DOHH2 (cell line): ENCODE measurements around the gene PHF23.

Experiments used
- H3F3A ChIP-seq: fragments of 200-600 bp; sonication (generic), shearing (Covaris generic); 2 replicates; pipeline ENCODE4 v1.6.0; 2016; ENCODE audit warnings: antibody characterized with exemption, mild to moderate bottlenecking; ENCODE audit not compliant: control insufficient read depth, insufficient read depth
- H3K27ac ChIP-seq: fragments of 200-600 bp; sonication (generic); 2 replicates; pipeline ENCODE4 v1.5.1; 2014; ENCODE audit warnings: low read depth, mild to moderate bottlenecking, low read length, moderate library complexity
- H3K27me3 ChIP-seq: fragments of 200-600 bp; sonication (generic); 2 replicates; pipeline ENCODE4 v1.6.1; 2014; ENCODE audit warnings: mild to moderate bottlenecking, low read length, mixed read lengths; ENCODE audit not compliant: control insufficient read depth
- H3K36me3 ChIP-seq: fragments of 200-600 bp; sonication (generic); 2 replicates; pipeline ENCODE4 v1.6.1; 2014; ENCODE audit warnings: mild to moderate bottlenecking, low read length, moderate library complexity, mixed read lengths; ENCODE audit not compliant: control insufficient read depth
- H3K4me1 ChIP-seq: fragments of 200-600 bp; sonication (generic); 2 replicates; pipeline ENCODE4 v1.6.1; 2014; ENCODE audit warnings: mild to moderate bottlenecking, low read length, mixed read lengths; ENCODE audit not compliant: control insufficient read depth
- H3K4me2 ChIP-seq: fragments of 200-600 bp; sonication (generic); 2 replicates; pipeline ENCODE4 v1.6.0; 2014; ENCODE audit warnings: mild to moderate bottlenecking, low read length, moderate library complexity
- H3K4me3 ChIP-seq: fragments of 200-600 bp; sonication (generic); 2 replicates; pipeline ENCODE4 v1.5.1; 2014; ENCODE audit warnings: mild to moderate bottlenecking, low read length, mixed read lengths
- H3K79me2 ChIP-seq: fragments of 200-600 bp; sonication (generic); 2 replicates; pipeline ENCODE4 v1.6.1; 2014; ENCODE audit warnings: mild to moderate bottlenecking, low read length, mixed read lengths; ENCODE audit not compliant: control insufficient read depth
- H3K9me2 ChIP-seq: fragments of 200-600 bp; sonication (generic); replicated peaks from 2 replicates; pipeline ENCODE4 v1.6.1; 2014; ENCODE audit warnings: mild to moderate bottlenecking, low read length, mixed read lengths; ENCODE audit not compliant: control insufficient read depth
- H3K9me3 ChIP-seq: fragments of 200-600 bp; sonication (generic); 2 replicates; pipeline ENCODE4 v1.6.1; 2014; ENCODE audit warnings: antibody characterized with exemption, low read length, mixed read lengths; ENCODE audit not compliant: control insufficient read depth, insufficient read depth
- H4K20me1 ChIP-seq: fragments of 200-600 bp; sonication (generic); 2 replicates; pipeline ENCODE4 v1.6.0; 2014; ENCODE audit warnings: low read depth, mild to moderate bottlenecking, antibody characterized with exemption, low read length, moderate library complexity; ENCODE audit not compliant: control insufficient read depth, insufficient read depth
- EZH2phosphoT487 ChIP-seq: fragments of 200-600 bp; sonication (generic); IDR thresholded peaks from 2 replicates; pipeline ENCODE4 v1.6.1; 2017; ENCODE audit warnings: borderline replicate concordance, mild to moderate bottlenecking, antibody characterized with exemption, low read length, moderate library complexity, mixed read lengths
- TF ChIP-seq, protein P1 (sequence below): fragments of 200-600 bp; sonication (generic); IDR thresholded peaks from one replicate; pipeline ENCODE4 v1.5.1; 2014; ENCODE audit warnings: antibody characterized with exemption, mild to moderate bottlenecking, low read depth, low read length; ENCODE audit not compliant: poor library complexity, severe bottlenecking

PHF23 gene

GRCh38 chr17:7222093-7222971, 16.9 kb downstream of the PHF23 start:
- no peak for TF ChIP-seq EZH2phosphoT487
- TF ChIP-seq, protein P1, sequence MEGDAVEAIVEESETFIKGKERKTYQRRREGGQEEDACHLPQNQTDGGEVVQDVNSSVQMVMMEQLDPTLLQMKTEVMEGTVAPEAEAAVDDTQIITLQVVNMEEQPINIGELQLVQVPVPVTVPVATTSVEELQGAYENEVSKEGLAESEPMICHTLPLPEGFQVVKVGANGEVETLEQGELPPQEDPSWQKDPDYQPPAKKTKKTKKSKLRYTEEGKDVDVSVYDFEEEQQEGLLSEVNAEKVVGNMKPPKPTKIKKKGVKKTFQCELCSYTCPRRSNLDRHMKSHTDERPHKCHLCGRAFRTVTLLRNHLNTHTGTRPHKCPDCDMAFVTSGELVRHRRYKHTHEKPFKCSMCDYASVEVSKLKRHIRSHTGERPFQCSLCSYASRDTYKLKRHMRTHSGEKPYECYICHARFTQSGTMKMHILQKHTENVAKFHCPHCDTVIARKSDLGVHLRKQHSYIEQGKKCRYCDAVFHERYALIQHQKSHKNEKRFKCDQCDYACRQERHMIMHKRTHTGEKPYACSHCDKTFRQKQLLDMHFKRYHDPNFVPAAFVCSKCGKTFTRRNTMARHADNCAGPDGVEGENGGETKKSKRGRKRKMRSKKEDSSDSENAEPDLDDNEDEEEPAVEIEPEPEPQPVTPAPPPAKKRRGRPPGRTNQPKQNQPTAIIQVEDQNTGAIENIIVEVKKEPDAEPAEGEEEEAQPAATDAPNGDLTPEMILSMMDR = no peak
- Histone ChIP-seq H3K4me2 (no peak overlapping the region), H3K9me2 (no peaks in the 10 kb centered on the region), H3F3A (peaks cover 17% of the 10 kb centered on the region), H3K27me3 (no peaks in the 10 kb centered on the region), H3K36me3 (peaks cover 64% of the 10 kb centered on the region), H3K79me2 (peaks cover 9% of the 10 kb centered on the region), H3K4me3 (no peak overlapping the region), H3K27ac (no peak overlapping the region), H3K9me3 (no peaks in the 10 kb centered on the region), H3K4me1 (peaks cover 36% of the 10 kb centered on the region), H4K20me1 (peaks cover 5% of the 10 kb centered on the region; the same call in 1 of the 2 replicates)

DNA sequence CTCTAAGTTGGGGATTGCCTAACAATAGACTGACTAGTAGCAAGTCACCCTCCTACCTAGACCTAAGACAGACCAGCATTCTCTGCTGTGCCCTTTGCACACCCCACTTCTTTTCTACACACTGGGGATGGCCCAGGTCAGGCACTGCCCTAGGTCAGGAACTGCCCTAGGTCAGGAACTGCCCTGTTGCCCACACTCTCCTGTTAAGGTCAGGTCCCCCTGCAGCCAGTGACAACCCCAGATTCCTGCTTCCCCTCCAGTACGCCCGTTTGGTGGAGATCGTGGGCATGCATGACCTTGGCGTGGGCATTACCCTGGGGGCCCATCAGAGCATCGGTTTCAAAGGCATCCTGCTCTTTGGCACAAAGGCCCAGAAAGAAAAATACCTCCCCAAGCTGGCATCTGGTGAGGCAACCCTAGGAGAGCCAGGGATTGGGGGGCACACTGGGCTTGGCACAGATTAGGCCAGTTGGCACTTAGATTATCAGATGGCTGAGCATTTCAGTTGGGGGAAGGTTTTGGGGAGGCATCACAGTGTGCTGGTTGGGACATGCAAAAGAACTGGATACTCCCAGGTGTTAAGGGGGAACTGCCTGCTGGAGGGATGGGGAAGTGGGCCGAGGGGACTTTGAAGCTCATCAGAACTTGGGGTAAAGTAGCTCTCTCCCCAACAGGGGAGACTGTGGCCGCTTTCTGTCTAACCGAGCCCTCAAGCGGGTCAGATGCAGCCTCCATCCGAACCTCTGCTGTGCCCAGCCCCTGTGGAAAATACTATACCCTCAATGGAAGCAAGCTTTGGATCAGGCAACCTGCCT, 17.8 kb downstream of the PHF23 start:
- Histone ChIP-seq H3K4me2 (peak overlapping the region; percentile 82; the same call in 1 of the 2 replicates), H3K9me3 (no peaks in the 10 kb centered on the region), H3K27me3 (no peaks in the 10 kb centered on the region), H3K36me3 (peaks cover 55% of the 10 kb centered on the region), H3K4me1 (peaks cover 42% of the 10 kb centered on the region), H3K4me3 (no peak overlapping the region), H4K20me1 (peaks cover 5% of the 10 kb centered on the region; the same call in 1 of the 2 replicates), H3K79me2 (peaks cover 16% of the 10 kb centered on the region), H3K27ac (no peak overlapping the region; the same call in 1 of the 2 replicates), H3K9me2 (no peaks in the 10 kb centered on the region), H3F3A (peaks cover 17% of the 10 kb centered on the region)
- TF ChIP-seq EZH2phosphoT487 = no peak
- TF ChIP-seq, protein P1 = no peak

DNA sequence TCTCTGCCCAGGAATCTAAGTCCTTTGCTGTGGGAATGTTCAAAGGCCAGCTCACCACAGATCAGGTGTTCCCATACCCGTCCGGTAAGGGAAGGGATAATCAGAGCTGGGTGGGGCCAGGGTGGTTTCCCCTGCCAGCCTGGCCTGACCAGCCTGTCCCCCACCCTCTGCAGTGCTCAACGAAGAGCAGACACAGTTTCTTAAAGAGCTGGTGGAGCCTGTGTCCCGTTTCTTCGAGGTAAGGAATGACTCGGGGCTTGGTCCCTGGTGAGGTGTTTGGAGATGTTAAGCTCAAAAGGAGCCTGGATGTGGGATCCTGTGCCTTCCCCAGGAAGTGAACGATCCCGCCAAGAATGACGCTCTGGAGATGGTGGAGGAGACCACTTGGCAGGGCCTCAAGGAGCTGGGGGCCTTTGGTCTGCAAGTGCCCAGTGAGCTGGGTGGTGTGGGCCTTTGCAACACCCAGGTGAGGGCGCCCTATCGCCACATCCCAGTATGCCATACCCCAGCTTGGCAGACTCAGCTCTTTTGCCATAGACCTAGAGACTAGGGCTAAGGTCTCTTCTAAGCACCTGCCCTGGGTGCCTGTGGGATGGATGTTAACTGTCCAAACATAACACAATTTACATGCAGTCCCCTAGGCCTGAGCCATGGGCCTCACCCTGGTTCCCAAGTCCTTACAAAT, 18.5 kb downstream of the PHF23 start:
- Histone ChIP-seq H3K4me2 (peak overlapping the region; percentile 82), H3F3A (peaks cover 17% of the 10 kb centered on the region), H3K27ac (peak overlapping the region; percentile 43), H3K27me3 (no peaks in the 10 kb centered on the region), H3K9me3 (no peaks in the 10 kb centered on the region), H3K4me1 (peaks cover 50% of the 10 kb centered on the region), H3K4me3 (peak overlapping the region; percentile 73), H3K79me2 (peaks cover 23% of the 10 kb centered on the region), H4K20me1 (peaks cover 5% of the 10 kb centered on the region; the same call in 1 of the 2 replicates), H3K36me3 (peaks cover 48% of the 10 kb centered on the region), H3K9me2 (no peaks in the 10 kb centered on the region)
- no peak for TF ChIP-seq EZH2phosphoT487
- TF ChIP-seq, protein P1 = peak; percentile 58
